Measurements from ENCODE around the gene SMARCA1. TPM values are rescaled to one million over a fixed set of nuclear protein-coding genes. Genes with fewer than 3 reads are reported as not detected.

Gene SMARCA1
- total and polyA plus RNA-seq, 10 of the 15 experiments (the other 5 are each of a cell fraction or from before 2014, with no cell fraction given) = 0.02 to 0.31 (median 0.08) TPM; not detected in 3

GRCh38 chrX:129524250-129524850 lies 1.1 kb upstream of the SMARCA1 start (continued):
- TF ChIP-seq RAD21 (IDR thresholded peaks at IDR 0.05; ENCODE audit: insufficient read depth, low read depth, low read length) = no peak
- TF ChIP-seq, protein P1, sequence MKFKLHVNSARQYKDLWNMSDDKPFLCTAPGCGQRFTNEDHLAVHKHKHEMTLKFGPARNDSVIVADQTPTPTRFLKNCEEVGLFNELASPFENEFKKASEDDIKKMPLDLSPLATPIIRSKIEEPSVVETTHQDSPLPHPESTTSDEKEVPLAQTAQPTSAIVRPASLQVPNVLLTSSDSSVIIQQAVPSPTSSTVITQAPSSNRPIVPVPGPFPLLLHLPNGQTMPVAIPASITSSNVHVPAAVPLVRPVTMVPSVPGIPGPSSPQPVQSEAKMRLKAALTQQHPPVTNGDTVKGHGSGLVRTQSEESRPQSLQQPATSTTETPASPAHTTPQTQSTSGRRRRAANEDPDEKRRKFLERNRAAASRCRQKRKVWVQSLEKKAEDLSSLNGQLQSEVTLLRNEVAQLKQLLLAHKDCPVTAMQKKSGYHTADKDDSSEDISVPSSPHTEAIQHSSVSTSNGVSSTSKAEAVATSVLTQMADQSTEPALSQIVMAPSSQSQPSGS (IDR thresholded peaks at IDR 0.05; ENCODE audit: low read length) = no peak
- no peak for TF ChIP-seq CEBPB (IDR thresholded peaks at IDR 0.05; ENCODE audit: borderline replicate concordance in 1 of 2, low read depth in 2 of 2, low read length in 2 of 2)
- TF ChIP-seq NFYB (IDR thresholded peaks at IDR 0.05; ENCODE audit: insufficient read depth, low read depth, low read length) = no peak
- no peak for TF ChIP-seq POLR2AphosphoS5 (IDR thresholded peaks at IDR 0.05; ENCODE audit: low read length)
- no peak for TF ChIP-seq YBX1 (IDR thresholded peaks at IDR 0.05)
- TF ChIP-seq NFYA (IDR thresholded peaks at IDR 0.05; ENCODE audit: borderline replicate concordance, low read depth, low read length) = no peak
- TF ChIP-seq CHD1 (IDR thresholded peaks at IDR 0.05; ENCODE audit: low read depth, low read length) = no peak
- no peak for TF ChIP-seq CHD4 (IDR thresholded peaks at IDR 0.05)
- TF ChIP-seq, protein P2, sequence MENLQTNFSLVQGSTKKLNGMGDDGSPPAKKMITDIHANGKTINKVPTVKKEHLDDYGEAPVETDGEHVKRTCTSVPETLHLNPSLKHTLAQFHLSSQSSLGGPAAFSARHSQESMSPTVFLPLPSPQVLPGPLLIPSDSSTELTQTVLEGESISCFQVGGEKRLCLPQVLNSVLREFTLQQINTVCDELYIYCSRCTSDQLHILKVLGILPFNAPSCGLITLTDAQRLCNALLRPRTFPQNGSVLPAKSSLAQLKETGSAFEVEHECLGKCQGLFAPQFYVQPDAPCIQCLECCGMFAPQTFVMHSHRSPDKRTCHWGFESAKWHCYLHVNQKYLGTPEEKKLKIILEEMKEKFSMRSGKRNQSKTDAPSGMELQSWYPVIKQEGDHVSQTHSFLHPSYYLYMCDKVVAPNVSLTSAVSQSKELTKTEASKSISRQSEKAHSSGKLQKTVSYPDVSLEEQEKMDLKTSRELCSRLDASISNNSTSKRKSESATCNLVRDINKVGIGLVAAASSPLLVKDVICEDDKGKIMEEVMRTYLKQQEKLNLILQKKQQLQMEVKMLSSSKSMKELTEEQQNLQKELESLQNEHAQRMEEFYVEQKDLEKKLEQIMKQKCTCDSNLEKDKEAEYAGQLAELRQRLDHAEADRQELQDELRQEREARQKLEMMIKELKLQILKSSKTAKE (IDR thresholded peaks at IDR 0.05; ENCODE audit: low read depth, poor library complexity, severe bottlenecking) = no peak

All from GM12878 (cell line).